ENCODE results near the gene CLCA4.

Gene CLCA4, protein sequence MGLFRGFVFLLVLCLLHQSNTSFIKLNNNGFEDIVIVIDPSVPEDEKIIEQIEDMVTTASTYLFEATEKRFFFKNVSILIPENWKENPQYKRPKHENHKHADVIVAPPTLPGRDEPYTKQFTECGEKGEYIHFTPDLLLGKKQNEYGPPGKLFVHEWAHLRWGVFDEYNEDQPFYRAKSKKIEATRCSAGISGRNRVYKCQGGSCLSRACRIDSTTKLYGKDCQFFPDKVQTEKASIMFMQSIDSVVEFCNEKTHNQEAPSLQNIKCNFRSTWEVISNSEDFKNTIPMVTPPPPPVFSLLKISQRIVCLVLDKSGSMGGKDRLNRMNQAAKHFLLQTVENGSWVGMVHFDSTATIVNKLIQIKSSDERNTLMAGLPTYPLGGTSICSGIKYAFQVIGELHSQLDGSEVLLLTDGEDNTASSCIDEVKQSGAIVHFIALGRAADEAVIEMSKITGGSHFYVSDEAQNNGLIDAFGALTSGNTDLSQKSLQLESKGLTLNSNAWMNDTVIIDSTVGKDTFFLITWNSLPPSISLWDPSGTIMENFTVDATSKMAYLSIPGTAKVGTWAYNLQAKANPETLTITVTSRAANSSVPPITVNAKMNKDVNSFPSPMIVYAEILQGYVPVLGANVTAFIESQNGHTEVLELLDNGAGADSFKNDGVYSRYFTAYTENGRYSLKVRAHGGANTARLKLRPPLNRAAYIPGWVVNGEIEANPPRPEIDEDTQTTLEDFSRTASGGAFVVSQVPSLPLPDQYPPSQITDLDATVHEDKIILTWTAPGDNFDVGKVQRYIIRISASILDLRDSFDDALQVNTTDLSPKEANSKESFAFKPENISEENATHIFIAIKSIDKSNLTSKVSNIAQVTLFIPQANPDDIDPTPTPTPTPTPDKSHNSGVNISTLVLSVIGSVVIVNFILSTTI

DNA sequence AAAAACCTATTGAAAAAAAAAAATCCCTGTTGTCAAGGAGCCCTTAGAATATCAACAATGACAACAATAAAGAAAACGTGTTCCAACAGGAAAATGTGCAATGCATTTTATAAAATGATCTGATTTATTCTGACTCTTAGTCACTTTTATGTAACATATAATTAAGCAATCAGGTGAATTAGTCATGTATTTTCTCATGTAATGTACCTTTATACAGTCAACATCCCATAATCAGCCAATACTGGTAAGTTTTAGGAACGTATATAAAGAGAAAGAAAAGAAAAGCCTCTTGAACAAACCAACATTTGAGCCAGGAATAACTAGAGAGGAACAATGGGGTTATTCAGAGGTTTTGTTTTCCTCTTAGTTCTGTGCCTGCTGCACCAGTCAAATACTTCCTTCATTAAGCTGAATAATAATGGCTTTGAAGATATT is at the start of gene CLCA4:
TSS of gene CLCA4 (plus strand) at position 292 of the 435 bp plus-strand sequence. CDS start at position 334, 42 bp downstream.
- no peak for DNase-seq

DNA sequence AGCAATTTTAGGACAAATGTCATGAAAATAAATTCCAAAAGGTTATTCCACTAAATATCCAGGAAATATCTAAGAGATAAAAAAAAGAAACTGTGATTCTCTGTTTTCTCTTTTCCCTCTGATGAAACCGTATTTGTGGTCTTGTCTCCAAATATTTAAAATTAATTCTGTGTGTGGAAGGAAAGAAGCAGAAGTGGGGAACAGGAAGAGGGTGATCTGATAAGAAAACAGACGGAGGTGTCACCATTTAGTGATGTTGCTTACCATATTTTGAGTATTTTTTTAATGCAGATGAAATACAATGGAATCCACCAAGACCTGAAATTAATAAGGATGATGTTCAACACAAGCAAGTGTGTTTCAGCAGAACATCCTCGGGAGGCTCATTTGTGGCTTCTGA is 48.6 kb upstream of the CLCA4 start:
- no peak for DNase-seq

DNA sequence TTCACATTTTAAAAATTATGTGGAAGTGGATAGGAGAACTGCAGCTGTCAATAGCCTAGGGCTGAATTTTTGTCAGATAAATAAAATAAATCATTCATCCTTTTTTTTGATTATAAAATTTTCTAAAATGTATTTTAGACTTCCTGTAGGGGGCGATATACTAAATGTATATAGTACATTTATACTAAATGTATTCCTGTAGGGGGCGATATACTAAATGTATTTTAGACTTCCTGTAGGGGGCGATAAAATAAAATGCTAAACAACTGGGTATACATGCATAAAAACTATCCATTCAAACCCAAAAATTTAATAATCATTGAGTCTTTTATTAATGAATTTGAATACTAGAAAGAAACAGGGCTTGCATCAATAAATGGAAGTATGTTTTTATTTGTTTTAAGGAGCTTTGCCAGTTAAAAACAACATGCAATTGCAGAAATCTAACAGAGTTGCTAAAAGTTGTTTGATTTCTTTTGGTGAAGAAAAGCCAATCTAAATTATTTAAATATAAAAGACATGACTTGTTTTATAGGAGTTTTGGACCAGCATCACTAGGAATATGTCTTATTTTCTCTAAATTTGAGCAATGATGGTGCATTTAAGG is 46.8 kb upstream of the CLCA4 start:
- peak; percentile 70 for DNase-seq

DNA sequence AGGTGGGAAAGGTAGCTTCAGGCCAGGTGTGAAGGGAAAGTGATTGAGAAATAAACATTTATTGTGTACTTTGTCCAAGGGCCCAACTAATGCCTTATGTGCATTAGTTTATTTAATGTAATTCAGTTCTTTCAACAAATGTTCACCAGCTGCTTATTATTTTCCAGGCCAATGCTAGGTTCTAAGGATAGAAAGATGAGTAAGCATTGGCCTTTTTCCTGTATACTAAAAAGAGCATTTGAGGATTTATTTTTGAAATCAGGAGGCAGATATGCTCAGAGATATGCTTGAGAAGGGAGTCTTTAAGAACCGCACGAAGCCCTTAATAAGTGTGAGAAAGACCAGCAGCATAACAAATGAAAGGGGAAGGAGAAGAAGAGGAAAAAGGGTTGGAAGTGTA is 46.2 kb upstream of the CLCA4 start:
- no peak for DNase-seq

DNA sequence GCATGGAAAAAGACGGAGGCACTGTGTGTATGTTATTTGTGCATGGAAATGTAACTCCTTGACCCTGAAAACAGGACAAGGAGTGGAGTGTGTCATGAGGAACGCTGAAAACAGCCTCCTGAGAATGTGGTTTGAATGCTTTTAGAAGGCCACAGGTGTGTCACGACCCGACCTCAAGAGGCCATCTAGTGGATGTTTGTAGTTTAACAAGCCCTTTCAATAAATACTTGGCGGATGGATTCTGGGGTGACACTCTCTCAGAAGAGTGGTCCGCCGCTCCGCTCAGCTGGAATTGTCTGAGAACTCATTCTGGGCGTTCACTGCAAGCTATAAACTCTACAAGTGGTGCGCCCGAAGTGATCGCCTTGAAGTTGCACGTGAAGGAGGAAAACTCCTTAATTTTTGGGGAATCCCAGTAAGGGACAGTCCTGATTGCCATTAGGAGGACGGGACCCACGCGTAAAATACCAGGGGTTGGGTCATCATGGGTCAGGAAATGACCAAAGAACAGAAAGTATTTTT is 44.7 kb upstream of the CLCA4 start:
- peak; percentile 66 for DNase-seq

DNA sequence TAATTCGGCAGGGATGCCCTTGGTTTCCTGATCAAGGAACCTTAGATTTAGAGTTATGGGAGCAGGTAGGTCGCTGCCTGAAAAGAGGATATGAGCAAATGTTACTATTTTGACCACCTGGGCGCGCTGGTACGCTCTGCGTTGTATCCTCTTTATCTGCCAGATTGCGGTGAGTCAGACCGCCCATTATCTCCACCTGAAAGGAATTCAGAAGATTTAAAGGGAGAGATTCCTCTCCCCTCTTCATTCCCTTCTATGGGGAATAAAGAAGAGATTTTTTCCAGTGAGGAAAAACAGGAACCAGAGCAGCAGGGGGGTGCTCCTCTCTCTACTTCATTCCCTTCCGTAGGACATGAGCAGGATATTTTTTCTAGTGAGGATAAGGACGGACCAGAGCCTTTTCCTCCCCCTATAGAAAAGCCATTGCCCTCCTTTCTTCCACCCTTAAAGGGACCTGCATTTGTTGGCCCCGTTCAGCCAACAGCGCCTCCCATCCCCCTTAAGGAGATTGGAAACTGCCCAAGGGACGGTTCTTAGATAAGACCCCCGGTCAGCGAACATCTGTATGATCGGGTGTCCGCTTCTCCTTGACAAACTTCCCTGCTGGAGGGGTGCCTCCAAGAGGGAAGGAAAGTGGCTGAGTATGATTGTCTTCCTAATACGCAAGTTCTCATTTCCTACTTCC is 44.0 kb upstream of the CLCA4 start:
- DNase-seq: no peak

DNA sequence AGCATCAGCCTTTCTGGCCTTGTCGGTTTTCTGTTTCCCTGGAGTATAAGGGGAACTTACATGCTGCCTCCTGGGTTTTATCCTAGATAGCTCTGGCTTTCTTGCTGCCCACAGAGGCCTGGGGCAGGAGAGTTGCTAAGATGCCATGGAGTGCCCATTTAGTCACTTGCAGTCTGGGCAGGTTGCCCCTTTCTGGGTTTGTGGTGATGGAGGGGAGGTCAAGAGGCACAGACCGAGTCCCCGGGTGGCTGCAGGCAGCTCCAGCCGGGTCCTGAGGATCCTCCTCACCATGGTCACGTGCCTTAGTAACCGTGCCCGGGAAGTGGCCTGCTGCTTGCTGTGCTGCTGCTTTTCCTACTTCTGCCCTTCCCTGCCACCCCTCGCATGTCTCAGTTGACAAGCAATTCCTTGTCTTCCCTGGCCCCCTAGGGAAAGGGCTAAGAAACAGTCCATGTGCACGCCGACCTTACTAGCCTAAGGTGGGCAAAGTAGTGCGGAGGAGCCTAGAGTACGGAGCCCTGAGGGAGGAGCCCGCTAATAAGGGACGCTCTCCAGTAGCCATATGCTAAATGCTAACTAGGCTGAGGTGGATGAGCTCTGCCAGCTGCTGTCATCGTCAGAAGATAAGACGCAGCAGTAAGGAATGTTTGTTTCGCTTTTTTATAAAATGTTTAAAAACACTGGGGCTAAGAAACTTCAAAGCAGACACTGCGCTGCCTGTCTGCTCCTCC is 43.3 kb upstream of the CLCA4 start:
- no peak for DNase-seq

DNA sequence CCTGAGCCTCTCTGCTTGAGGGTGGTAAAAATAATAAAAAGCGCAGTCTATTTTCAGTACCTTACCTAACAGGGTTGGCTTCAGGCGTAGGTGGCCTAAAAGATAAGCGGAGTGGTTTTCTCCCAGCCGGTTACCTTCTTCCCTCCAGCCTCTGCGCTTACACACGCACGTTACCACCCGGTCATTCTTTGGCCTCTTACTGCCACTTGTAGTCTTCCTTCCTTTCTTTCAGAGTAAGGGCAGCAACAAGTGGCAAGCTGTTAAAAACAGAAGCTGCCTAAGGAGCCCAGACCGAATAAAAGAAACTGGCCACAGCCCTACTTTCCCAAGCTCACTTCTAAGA is 42.8 kb upstream of the CLCA4 start:
- peak; percentile 21 for DNase-seq

DNA sequence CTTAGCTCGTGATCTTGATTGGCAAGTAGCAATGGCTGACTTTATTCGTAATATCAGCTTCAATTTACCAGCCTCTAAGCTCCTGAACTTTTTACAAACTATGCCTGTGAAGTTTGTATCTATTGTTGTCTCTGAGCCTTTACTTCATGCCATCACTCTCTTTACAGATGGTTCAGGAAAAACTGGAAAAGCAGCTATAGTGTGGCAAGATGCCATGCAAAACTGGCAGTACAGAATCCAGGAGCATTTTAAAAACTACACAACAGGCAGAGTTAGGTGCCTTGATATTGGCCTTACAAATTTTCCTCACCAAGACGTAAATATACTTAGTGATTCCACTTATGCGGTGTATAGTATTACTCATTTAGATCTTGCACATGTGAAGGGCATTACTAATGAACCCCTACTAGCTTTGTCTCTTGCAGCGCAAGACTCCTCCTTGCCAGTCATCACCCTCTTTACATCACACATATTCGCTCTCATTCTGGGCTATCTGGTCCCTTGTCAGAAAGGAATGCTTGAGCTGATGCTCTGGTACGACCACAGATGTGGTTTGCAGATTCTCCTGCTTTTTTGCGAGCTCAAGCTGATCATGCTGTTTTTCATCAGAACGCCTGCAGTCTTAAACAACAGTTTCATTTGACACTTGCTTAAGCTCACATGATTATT is 41.8 kb upstream of the CLCA4 start:
- no peak for DNase-seq

DNA sequence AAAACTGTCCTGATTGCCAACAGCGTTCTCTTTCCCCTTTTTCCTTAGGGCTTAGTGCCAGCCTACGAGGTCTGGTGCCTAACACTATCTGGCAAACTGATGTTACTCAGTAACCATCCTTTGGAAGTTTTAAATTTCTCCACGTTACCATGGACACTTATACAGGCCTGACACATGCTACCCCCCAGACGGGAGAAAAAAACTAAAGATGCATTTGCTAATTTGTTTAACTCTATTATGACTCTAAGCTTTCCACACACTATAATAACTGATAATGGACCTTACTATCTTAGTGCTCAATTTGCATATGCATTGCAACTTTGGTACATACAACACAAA is 41.3 kb upstream of the CLCA4 start:
- DNase-seq: no peak

DNA sequence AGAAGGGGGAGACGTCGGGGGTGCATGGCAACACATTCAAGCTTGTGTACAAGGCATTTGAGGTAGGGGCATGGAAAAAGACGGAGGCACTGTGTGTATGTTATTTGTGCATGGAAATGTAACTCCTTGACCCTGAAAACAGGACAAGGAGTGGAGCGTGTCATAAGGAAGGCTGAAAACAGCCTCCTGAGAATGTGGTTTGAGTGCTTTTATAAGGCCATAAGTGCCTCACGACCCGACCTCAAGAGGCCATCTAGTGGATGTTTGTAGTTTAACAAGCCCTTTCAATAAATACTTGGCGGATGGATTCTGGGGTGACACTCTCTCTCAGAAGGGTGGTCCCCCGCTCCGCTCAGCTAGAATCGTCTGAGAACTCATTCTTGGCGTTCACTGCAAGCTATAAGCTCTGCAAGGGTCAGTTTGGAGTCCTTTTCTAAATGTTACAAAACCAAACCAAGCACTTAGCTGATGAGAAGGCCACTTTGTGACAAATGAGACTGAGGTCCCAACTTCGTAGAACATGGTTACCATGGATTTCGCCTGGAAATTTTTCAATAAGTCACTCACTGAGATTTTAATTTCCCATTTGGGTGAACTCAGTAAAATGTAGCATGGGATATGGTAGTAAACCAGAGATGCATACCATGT is 38.8 kb upstream of the CLCA4 start:
- peak; percentile 50 for DNase-seq

DNA sequence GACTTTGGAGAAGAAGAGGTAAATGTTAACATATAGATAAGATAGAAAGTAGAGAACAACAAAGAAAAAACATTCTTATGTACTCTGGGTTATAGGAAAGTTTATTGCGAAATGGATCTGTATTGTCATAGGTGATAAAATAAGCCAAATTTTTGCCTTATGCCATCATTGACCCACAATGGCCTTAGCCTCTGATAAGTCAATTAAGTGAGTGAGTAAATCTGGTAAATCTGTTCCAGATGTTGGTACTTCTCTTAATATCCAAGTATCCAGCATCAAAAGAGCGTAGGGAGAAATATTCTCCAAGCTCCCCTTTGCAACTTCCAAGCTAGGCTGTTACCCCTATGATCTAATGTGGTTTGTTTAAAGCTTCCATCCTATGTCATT is 38.3 kb upstream of the CLCA4 start:
- no peak for DNase-seq

DNA sequence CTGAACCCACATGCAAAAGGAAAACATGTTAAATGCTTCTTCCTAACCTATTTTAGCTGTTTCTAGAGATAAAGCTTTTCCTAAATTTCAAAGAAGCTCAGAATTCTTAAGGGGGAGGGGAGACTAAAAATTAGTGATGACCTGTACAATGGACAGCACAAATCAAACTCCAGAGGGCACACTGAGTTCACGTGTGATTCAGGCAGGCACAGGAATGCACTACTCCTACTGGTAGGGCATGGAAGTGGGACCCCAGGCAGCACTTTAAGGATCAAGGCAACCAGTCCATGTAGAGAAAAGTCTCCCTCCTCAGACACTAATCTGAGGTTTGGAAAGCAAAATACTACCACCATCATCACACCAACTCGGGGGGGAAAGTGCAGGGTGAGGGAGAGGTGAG is 31.3 kb upstream of the CLCA4 start:
- DNase-seq: peak; percentile 15

DNA sequence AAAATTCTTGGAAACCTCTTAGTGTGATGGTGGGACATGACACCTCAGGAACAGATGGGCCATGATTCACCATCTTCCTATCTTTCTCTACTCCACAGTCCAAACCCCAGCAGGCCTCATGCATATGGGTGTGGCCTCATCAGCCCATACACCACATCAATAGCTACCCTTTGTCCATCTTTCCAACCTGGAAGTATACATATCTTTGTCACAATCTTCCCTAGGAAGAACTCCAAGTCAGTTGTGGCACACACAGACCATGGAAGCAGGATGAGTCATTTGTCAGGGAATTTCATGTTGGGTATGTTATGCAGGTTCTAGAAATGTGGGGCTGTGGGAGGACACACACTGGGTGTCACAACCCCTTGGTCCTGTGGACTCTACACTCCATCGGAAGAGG is 30.5 kb upstream of the CLCA4 start:
- no peak for DNase-seq

DNA sequence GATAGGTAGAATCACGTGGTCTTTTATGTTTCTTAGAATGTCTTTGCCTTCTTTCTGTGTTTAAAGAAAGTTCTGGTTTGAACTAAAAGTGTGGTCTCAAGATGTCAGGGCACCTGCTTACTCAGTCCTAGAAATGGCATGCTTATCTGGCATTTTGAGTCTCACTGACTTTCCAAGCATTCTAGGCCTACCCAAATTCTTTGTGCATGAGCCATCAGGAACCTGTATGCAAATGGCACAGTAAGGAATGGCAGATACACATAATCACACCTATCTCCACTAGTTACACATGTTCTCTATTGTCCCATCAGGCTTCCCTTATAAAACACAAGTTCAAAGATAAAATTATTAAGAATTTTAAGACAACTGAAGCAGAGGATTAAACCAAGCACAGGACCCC is 29.5 kb upstream of the CLCA4 start:
- no peak for DNase-seq

DNA sequence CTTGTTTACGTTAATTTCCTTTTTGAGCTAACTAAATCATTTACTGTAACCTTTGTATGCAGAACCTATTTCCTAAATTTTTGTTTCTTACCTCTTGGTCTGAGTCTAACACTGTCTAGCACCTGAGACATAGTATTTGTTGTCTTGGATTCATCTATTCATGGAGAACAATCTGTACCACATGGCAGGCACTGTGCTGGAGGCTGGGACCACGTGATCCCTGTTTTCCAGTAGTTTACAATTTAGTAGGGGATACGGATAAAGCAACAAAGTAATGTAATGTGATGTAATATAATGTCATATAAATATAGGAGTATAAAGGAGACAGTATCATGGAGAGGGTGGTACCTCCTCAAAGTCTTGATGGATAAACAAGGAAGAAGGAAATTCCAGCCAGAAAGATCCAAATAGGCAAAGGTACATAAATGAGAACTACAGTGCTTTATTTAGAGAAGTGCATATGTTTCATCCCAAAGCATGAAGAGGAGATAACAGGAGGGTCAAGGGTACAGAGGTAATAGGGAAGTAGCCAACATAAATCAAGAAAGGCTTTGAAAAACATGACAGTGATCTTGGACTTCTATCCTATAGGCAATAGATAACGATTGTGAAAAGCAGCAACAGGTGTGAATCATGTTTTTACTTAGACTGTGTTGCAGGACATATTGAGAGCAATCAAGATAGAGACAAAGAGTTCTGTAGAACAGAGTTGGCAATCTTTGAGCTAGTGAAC is 25.9 kb upstream of the CLCA4 start:
- no peak for DNase-seq

DNA sequence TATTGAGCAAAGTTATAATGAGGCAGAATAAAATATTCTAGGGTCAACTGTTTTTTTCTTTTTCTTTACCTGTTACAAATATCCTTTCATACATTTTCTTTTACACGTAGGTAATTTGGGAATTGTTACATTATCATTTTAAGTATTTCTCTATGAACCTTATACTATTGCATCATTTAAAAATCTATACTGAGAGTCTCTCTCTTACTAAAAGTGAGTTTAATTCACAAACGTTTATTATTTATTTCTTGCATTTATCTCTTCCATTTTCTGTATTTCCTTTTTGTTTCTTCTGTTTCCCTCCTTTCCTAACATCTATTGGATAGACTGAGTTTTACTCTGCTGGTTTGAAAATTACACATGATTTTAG is 25.4 kb upstream of the CLCA4 start:
- no peak for DNase-seq

DNA sequence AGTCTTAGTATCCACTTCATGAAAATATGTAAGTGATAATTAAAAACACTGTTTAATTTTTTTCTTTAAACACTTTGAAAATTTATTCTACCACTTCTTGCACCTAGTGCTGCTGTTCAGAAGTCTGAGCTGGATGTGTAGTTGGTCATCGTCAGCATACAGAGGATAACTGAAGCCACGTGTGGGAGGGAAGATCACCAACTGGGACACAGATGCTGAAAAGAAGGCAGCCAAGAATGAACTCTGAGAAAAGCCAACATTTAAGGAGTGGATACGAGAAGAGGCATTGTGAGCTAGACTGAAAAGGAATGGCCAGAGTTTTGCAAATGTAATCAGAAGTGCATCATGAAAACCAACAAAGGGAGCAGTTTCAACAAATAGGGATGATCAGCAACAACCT is 24.6 kb upstream of the CLCA4 start:
- DNase-seq: no peak

DNA sequence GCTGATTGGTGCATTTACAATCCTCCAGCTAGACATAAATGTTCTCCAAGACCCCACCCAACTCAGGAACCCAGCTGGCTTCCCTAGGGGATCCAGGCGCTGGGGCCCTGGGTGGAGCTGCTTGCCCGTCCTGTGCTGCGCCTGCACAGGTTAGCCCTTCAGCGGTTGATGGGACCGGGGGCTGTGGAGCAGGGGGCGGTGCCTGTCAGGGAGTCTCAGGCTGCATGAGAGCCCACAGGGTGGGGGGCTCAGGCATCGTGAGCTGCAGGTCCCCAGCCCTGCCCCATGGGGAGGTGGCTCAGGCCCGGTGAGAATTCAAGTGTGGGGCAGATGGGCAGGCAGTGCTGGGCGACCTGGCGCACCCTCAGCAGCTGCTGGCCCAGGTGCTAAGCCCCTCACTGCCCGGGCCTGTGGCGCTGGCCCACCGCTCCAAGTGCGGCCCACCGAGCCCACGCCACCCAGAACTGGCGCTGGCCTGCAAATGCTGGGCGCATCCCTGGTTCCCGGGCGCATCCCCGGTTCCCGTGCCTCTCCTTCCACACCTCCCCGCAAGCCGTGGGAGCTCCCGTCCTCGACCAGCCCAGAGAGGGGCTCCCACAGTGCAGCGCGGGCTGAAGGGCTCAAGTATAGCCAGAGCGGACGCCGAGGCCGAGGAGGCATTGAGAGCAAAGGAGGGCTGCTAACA is 23.1 kb upstream of the CLCA4 start:
- DNase-seq: no peak

DNA sequence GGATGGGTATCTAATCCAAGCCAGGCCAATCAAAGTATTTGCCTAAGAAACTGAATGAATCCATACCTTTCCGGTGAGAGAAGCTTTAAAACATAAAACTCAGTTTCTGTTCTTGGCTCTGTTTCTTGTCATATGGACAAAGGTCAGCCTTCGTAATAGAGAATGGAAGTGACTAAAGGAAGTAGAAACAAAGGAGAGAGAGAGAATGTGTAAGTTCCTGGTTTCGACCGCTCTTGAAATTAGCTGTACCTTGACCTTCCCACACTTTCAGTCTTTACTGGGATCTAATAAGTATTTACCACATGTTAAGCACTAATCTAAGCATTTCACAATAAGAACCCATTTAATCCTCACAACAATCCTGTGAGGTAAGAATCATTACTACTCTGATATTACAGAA is 19.6 kb upstream of the CLCA4 start:
- no peak for DNase-seq

Data from hematopoietic multipotent progenitor cell treated with erythropoietin and hydrocortisone succinate and interleukin-3 and kit ligand, for 8 days (in vitro differentiated cells).